ENCODE results near the gene JMJD6. TPM values are rescaled to one million over a fixed set of nuclear protein-coding genes. Genes with fewer than 3 reads are reported as not detected.

JMJD6 gene
- total RNA-seq, 1 experiment from 2014 or later = 47.6 TPM

- peaks cover 4% of the 10 kb centered on the region; the same call in 1 of the 2 replicates for H4K20me1 ChIP-seq (ENCODE audit: insufficient read depth)
- DNase-seq (ENCODE audit: low read depth, low spot score) (no peak), ATAC-seq (no peak)
- H3K79me2 ChIP-seq (ENCODE audit: insufficient read depth, low read length) = peaks cover 54% of the 10 kb centered on the region
- TF ChIP-seq ZFX (IDR thresholded peaks at IDR 0.05) (no peak), ATF3 (IDR thresholded peaks at IDR 0.05) (no peak), EZH2 (IDR thresholded peaks at IDR 0.05) (no peak), CBX3 (IDR thresholded peaks at IDR 0.05; ENCODE audit: low read depth) (no peak), JUND (IDR thresholded peaks at IDR 0.05) (no peak), POLR2AphosphoS5 (IDR thresholded peaks at IDR 0.05; ENCODE audit: low read depth, low read length) (no peak), CEBPB (IDR thresholded peaks at IDR 0.05; ENCODE audit: low read depth) (no peak), EZH2phosphoT487 (IDR thresholded peaks at IDR 0.05; ENCODE audit: borderline replicate concordance) (no peak), CTCF (IDR thresholded peaks at IDR 0.05 in 2 of 3, conservative IDR thresholded peaks at IDR 0.05 in 1 of 3; ENCODE audit: borderline replicate concordance in 1 of 3, insufficient read depth in 1 of 3, low read depth in 2 of 3, low read length in 2 of 3) (no peak), MAX (IDR thresholded peaks at IDR 0.05) (no peak)
- H3K9me3 ChIP-seq (ENCODE audit: control insufficient read depth in 1 of 2, insufficient read depth in 1 of 2, low read depth in 1 of 2, low read length in 2 of 2) = no peaks in the 10 kb centered on the region
- ChIA-PET POLR2A (interaction anchor here (2.9 kb wide), 1 partner anchor 8 kb away, joined by 8 read pairs; the partner anchor contains the start of genes JMJD6 and METTL23), RAD21 (ENCODE audit: low non-redundant PET in 1 of 2, low total read pairs in 2 of 2, uncharacterized antibody in 2 of 2, unreplicated experiment in 2 of 2) (no interaction called here), CTCF (interaction anchor here (0.9 to 2.5 kb wide), 2 partner anchors 14 to 195 kb away, joined by 3 to 9 read pairs; no protein-coding TSS in a partner anchor)
- no peak overlapping the region for H2AFZ ChIP-seq (ENCODE audit: low read depth, low read length, poor library complexity, severe bottlenecking)
- no peak overlapping the region for H3K4me3 ChIP-seq (replicated peaks in 1 of 2; ENCODE audit: low read depth in 1 of 2, low read length in 2 of 2)
- BruUV-seq (replicated peaks) = no TSS peak
- peaks cover 69 to 83% of the 10 kb centered on the region in 2 experiments for H3K36me3 ChIP-seq (ENCODE audit: control insufficient read depth in 1 of 2, insufficient read depth in 2 of 2, low read length in 2 of 2)
- no peak overlapping the region for H3K4me2 ChIP-seq (ENCODE audit: low read length)
- H3K9me2 ChIP-seq (ENCODE audit: insufficient read depth) = no peaks in the 10 kb centered on the region
- no peak overlapping the region for H3K9ac ChIP-seq (ENCODE audit: low read length)
- no peaks in the 10 kb centered on the region; a peak in 1 of 4 replicates for H3K4me1 ChIP-seq (ENCODE audit: control insufficient read depth in 1 of 2, insufficient read depth in 2 of 2, low read length in 2 of 2)
- intact Hi-C loops (cut with micrococcal nuclease) = no loop called here
- no peak overlapping the region for H3K27ac ChIP-seq (ENCODE audit: low read depth, low read length)
- H3K27me3 ChIP-seq (ENCODE audit: insufficient read depth, low read length) = no peaks in the 10 kb centered on the region
Measured at GRCh38 chr17:76718516-76718915, 7.9 kb downstream of the JMJD6 start.
